ENCODE measurements around the gene CSF3R. TPM values are rescaled to one million over a fixed set of nuclear protein-coding genes. Genes with fewer than 3 reads are reported as not detected.

The CSF3R gene
- polyA plus RNA-seq, 1 donor from 2014 or later = not detected

GRCh38 chr1:36463803-36464604 is 18.7 kb downstream of the CSF3R start, which contains the start of gene MRPS15:
TSS of gene MRPS15 (minus strand) at chr1:36464384. CDS start at chr1:36464275, 109 bp downstream.
- peak within 1 kb of the TSS; percentile 76 for H3K9ac ChIP-seq (ENCODE audit: low read length)
- peak within 1 kb of the TSS; percentile 94 for H3K4me2 ChIP-seq (ENCODE audit: low read length)
- TF ChIP-seq SMC3 (conservative IDR thresholded peaks at IDR 0.05; ENCODE audit: poor library complexity) (peak; percentile 14), EZH2 (IDR thresholded peaks at IDR 0.05; ENCODE audit: borderline replicate concordance, insufficient read depth, low read length, poor library complexity, severe bottlenecking) (no peak), MXI1 (conservative IDR thresholded peaks at IDR 0.05; ENCODE audit: poor library complexity, severe bottlenecking) (peak; percentile 99), EP300 (conservative IDR thresholded peaks at IDR 0.05; ENCODE audit: poor library complexity, severe bottlenecking) (peak; percentile 86), TAF1 (IDR thresholded peaks at IDR 0.05; ENCODE audit: low read depth) (peak; percentile 67), RAD21 (conservative IDR thresholded peaks at IDR 0.05) (peak; percentile 31), POLR2AphosphoS5 (IDR thresholded peaks at IDR 0.05) (peak; percentile 98)
- TF ChIP-seq, protein P1, sequence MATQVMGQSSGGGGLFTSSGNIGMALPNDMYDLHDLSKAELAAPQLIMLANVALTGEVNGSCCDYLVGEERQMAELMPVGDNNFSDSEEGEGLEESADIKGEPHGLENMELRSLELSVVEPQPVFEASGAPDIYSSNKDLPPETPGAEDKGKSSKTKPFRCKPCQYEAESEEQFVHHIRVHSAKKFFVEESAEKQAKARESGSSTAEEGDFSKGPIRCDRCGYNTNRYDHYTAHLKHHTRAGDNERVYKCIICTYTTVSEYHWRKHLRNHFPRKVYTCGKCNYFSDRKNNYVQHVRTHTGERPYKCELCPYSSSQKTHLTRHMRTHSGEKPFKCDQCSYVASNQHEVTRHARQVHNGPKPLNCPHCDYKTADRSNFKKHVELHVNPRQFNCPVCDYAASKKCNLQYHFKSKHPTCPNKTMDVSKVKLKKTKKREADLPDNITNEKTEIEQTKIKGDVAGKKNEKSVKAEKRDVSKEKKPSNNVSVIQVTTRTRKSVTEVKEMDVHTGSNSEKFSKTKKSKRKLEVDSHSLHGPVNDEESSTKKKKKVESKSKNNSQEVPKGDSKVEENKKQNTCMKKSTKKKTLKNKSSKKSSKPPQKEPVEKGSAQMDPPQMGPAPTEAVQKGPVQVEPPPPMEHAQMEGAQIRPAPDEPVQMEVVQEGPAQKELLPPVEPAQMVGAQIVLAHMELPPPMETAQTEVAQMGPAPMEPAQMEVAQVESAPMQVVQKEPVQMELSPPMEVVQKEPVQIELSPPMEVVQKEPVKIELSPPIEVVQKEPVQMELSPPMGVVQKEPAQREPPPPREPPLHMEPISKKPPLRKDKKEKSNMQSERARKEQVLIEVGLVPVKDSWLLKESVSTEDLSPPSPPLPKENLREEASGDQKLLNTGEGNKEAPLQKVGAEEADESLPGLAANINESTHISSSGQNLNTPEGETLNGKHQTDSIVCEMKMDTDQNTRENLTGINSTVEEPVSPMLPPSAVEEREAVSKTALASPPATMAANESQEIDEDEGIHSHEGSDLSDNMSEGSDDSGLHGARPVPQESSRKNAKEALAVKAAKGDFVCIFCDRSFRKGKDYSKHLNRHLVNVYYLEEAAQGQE (IDR thresholded peaks at IDR 0.05; ENCODE audit: borderline replicate concordance) = peak; percentile 86
- TF ChIP-seq, protein P2, sequence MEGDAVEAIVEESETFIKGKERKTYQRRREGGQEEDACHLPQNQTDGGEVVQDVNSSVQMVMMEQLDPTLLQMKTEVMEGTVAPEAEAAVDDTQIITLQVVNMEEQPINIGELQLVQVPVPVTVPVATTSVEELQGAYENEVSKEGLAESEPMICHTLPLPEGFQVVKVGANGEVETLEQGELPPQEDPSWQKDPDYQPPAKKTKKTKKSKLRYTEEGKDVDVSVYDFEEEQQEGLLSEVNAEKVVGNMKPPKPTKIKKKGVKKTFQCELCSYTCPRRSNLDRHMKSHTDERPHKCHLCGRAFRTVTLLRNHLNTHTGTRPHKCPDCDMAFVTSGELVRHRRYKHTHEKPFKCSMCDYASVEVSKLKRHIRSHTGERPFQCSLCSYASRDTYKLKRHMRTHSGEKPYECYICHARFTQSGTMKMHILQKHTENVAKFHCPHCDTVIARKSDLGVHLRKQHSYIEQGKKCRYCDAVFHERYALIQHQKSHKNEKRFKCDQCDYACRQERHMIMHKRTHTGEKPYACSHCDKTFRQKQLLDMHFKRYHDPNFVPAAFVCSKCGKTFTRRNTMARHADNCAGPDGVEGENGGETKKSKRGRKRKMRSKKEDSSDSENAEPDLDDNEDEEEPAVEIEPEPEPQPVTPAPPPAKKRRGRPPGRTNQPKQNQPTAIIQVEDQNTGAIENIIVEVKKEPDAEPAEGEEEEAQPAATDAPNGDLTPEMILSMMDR (IDR thresholded peaks at IDR 0.05; ENCODE audit: poor library complexity, severe bottlenecking) = no peak
- H3K27ac ChIP-seq (ENCODE audit: low read length) = peak within 1 kb of the TSS; percentile 86
- H4K20me1 ChIP-seq (ENCODE audit: insufficient read depth) = no peaks in the 10 kb centered on the region
- no peaks in the 10 kb centered on the region for H3K9me2 ChIP-seq (ENCODE audit: insufficient read depth, low read length)
- H2AFZ ChIP-seq (ENCODE audit: low read depth, low read length) = peak within 1 kb of the TSS; percentile 71
- no peaks in the 10 kb centered on the region for H3K36me3 ChIP-seq (ENCODE audit: insufficient read depth, low read length)
- H3K4me3 ChIP-seq (ENCODE audit: low read length) = peak within 1 kb of the TSS; percentile 83
- H3K79me2 ChIP-seq (replicated peaks; ENCODE audit: insufficient read depth, low read length) = peaks cover 7% of the 10 kb centered on the region
- no peaks in the 10 kb centered on the region for H3F3A ChIP-seq (ENCODE audit: insufficient read depth, low read length, poor library complexity, severe bottlenecking)
- no peaks in the 10 kb centered on the region for H3K9me3 ChIP-seq (ENCODE audit: low read length)
- no peaks in the 10 kb centered on the region for H3K27me3 ChIP-seq (ENCODE audit: insufficient read depth, low read depth, low read length)

DNA sequence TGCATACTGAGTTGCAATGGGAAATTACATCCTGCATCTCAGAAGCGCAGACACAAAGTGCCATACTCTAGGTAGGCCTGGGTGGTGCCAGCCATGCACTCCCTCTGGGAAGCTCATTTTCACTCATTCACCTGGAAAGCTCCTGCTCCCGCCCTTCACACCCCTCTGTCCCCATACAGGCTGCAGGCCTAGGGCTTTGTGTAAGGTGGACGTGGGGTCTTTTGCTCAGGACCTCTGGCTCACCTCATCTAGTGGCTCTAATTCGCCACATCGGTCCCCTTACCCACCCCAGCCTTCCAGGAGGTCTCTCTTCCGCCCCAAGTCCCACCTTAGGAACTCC is 19.3 kb downstream of the CSF3R start:
- no peaks in the 10 kb centered on the region for H3K9me2 ChIP-seq (ENCODE audit: insufficient read depth, low read length)
- peak overlapping the region; percentile 94 for H3K4me2 ChIP-seq (ENCODE audit: low read length)
- H2AFZ ChIP-seq (ENCODE audit: low read depth, low read length) = peak overlapping the region; percentile 71
- H4K20me1 ChIP-seq (ENCODE audit: insufficient read depth) = no peaks in the 10 kb centered on the region
- peak overlapping the region; percentile 76 for H3K9ac ChIP-seq (ENCODE audit: low read length)
- H3K27me3 ChIP-seq (ENCODE audit: insufficient read depth, low read depth, low read length) = no peaks in the 10 kb centered on the region
- TF ChIP-seq, protein P2 (IDR thresholded peaks at IDR 0.05; ENCODE audit: poor library complexity, severe bottlenecking) = no peak
- H3F3A ChIP-seq (ENCODE audit: insufficient read depth, low read length, poor library complexity, severe bottlenecking) = no peaks in the 10 kb centered on the region
- peak overlapping the region; percentile 86 for H3K27ac ChIP-seq (ENCODE audit: low read length)
- H3K9me3 ChIP-seq (ENCODE audit: low read length) = no peaks in the 10 kb centered on the region
- peaks cover 7% of the 10 kb centered on the region for H3K79me2 ChIP-seq (replicated peaks; ENCODE audit: insufficient read depth, low read length)
- peak overlapping the region; percentile 83 for H3K4me3 ChIP-seq (ENCODE audit: low read length)
- no peaks in the 10 kb centered on the region for H3K36me3 ChIP-seq (ENCODE audit: insufficient read depth, low read length)
